ENCODE measurements around the gene RBP5.

The RBP5 gene

DNA sequence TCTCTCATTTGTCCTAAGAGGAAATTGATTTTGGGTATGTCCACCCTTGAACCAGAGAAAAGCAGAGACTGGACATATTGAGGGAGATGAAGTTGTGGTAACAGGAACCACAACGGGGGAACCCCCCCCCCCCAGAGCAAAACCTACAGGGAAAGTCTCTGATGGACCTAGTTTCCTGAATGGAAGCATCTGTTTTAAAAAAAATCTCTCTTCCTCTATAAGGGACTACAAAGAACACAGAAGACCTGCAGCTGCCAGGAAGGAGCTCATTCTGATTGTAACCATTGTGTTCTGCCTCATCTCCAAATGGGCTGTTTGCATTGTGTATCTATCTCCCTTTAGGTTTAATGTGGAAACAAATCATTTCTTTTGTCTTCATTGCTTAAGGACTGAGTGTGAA is 54.7 kb downstream of the RBP5 start:
- H3K4me1 Mint-ChIP-seq: no peaks in the 10 kb centered on the region
- no peak for ATAC-seq

More for the DNA sequence above, 54.7 kb downstream of the RBP5 start:
- Mint-ChIP-seq H3K4me3 (no peak overlapping the region), H3K36me3 (ENCODE audit: low read depth) (no peaks in the 10 kb centered on the region), H3K27ac (no peak overlapping the region), H3K27me3 (peaks cover 3% of the 10 kb centered on the region), H3K9me3 (no peaks in the 10 kb centered on the region)
- DNase-seq: no peak

Measured in activated naive CD8-positive, alpha-beta T cell treated with anti-CD3 and anti-CD28 coated beads, Interleukin-2, amount 50 U/mL, for 24 hours (primary cell).